Measurements from ENCODE around the gene MOAP1.

The MOAP1 gene

GRCh38 chr14:93153121-93153520 lies 31.6 kb downstream of the MOAP1 start:
- H3K36me3 ChIP-seq = no peaks in the 10 kb centered on the region
- no peaks in the 10 kb centered on the region for H3K27me3 ChIP-seq
- DNase-seq = no peak
- TF ChIP-seq CTCF (IDR thresholded peaks at IDR 0.05; ENCODE audit: low read depth, low read length) = no peak
- H3K4me1 ChIP-seq = peaks cover 6% of the 10 kb centered on the region
- no peak overlapping the region for H3K4me3 ChIP-seq (ENCODE audit: low read depth, low read length)
- no peaks in the 10 kb centered on the region for H3K9me3 ChIP-seq

- H3K9me3 ChIP-seq = no peaks in the 10 kb centered on the region
- TF ChIP-seq CTCF (IDR thresholded peaks at IDR 0.05; ENCODE audit: low read depth, low read length) = no peak
- no peaks in the 10 kb centered on the region for H3K27me3 ChIP-seq
- 0 out of 2 replicates have a peak, but pooled peaks cover 4% of the 10 kb centered on the region for H3K4me1 ChIP-seq
- no peak for DNase-seq
- H3K4me3 ChIP-seq (ENCODE audit: low read depth, low read length) = no peak overlapping the region
- H3K36me3 ChIP-seq = no peaks in the 10 kb centered on the region
These were observed 34.2 kb downstream of the MOAP1 start for GRCh38 chr14:93150227-93151208.

GRCh38 chr14:93148979-93149378 lies 35.7 kb downstream of the MOAP1 start:
- no peak overlapping the region for H3K4me3 ChIP-seq (ENCODE audit: low read depth, low read length)
- DNase-seq = no peak
- 0 out of 2 replicates have a peak, but pooled peaks cover 4% of the 10 kb centered on the region for H3K4me1 ChIP-seq
- H3K9me3 ChIP-seq = no peaks in the 10 kb centered on the region
- no peaks in the 10 kb centered on the region for H3K36me3 ChIP-seq
- no peaks in the 10 kb centered on the region for H3K27me3 ChIP-seq
- no peak for TF ChIP-seq CTCF (IDR thresholded peaks at IDR 0.05; ENCODE audit: low read depth, low read length)

- TF ChIP-seq CTCF (IDR thresholded peaks at IDR 0.05; ENCODE audit: low read depth, low read length) = no peak
- no peak for DNase-seq
- Histone ChIP-seq H3K4me1 (0 out of 2 replicates have a peak, but pooled peaks cover 4% of the 10 kb centered on the region), H3K36me3 (no peaks in the 10 kb centered on the region), H3K9me3 (no peaks in the 10 kb centered on the region), H3K4me3 (ENCODE audit: low read depth, low read length) (no peak overlapping the region), H3K27me3 (no peaks in the 10 kb centered on the region)
These were observed 38.6 kb downstream of the MOAP1 start for GRCh38 chr14:93146119-93146518.

GRCh38 chr14:93142854-93143652 lies 41.6 kb downstream of the MOAP1 start:
- H3K4me3 ChIP-seq (ENCODE audit: low read depth, low read length) = no peak overlapping the region
- no peak for DNase-seq

More at GRCh38 chr14:93142854-93143652, 41.6 kb downstream of the MOAP1 start:
- no peaks in the 10 kb centered on the region for H3K27me3 ChIP-seq
- H3K4me1 ChIP-seq = peaks cover 15% of the 10 kb centered on the region
- no peak for TF ChIP-seq CTCF (IDR thresholded peaks at IDR 0.05; ENCODE audit: low read depth, low read length)
- H3K9me3 ChIP-seq = no peaks in the 10 kb centered on the region
- H3K36me3 ChIP-seq = no peaks in the 10 kb centered on the region

Measured in BE2C (cell line).